H9 (cell line): ENCODE measurements around the gene AGMO. TPM values are rescaled to one million over a fixed set of nuclear protein-coding genes. Genes with fewer than 3 reads are reported as not detected.

ENCODE experiments used
- DNase-seq: peaks from one replicate; pipeline ENCODE4 v3.0.0-alpha.2; 2017
- H2AFZ ChIP-seq: one replicate; pipeline ENCODE4 v1.6.1; 2013; ENCODE audit warnings: mild to moderate bottlenecking, low read length, control low read depth, moderate library complexity
- H2AK5ac ChIP-seq: 2 replicates; pipeline ENCODE4 v1.6.1; 2013; ENCODE audit warnings: low read length, control low read depth, mixed read lengths; ENCODE audit not compliant: insufficient read length
- H2BK120ac ChIP-seq: one replicate; pipeline ENCODE4 v1.6.1; 2013; ENCODE audit warnings: low read depth, mild to moderate bottlenecking, low read length, control low read depth, inconsistent platforms; ENCODE audit not compliant: poor library complexity, severe bottlenecking
- H2BK12ac ChIP-seq: 2 replicates; pipeline ENCODE4 v1.6.1; 2013; ENCODE audit warnings: low read length, control low read depth, mixed read lengths, low read depth; ENCODE audit not compliant: insufficient read length
- H2BK15ac ChIP-seq: 2 replicates; pipeline ENCODE4 v1.6.1; 2013; ENCODE audit warnings: low read depth, low read length, control low read depth
- H2BK20ac ChIP-seq: one replicate; pipeline ENCODE4 v1.6.1; 2013; ENCODE audit warnings: low read depth, mild to moderate bottlenecking, low read length, control low read depth, inconsistent platforms; ENCODE audit not compliant: poor library complexity, severe bottlenecking
- H2BK5ac ChIP-seq: 2 replicates; pipeline ENCODE4 v1.6.1; 2013; ENCODE audit warnings: low read length, control low read depth, mixed read lengths; ENCODE audit not compliant: insufficient read length
- H3K14ac ChIP-seq: 2 replicates; pipeline ENCODE4 v1.6.1; 2013; ENCODE audit warnings: low read length, control low read depth; ENCODE audit not compliant: insufficient read depth
- H3K18ac ChIP-seq: 2 replicates; pipeline ENCODE4 v1.6.1; 2013; ENCODE audit warnings: low read depth, mild to moderate bottlenecking, mixed read lengths, low read length, control low read depth; ENCODE audit not compliant: insufficient read length
- H3K23ac ChIP-seq: 2 replicates; pipeline ENCODE4 v1.6.1; 2013; ENCODE audit warnings: low read length, control low read depth, mixed read lengths, low read depth; ENCODE audit not compliant: insufficient read length
- H3K23me2 ChIP-seq: 2 replicates; pipeline ENCODE4 v1.6.1; 2013; ENCODE audit warnings: low read depth, mild to moderate bottlenecking, mixed read lengths, low read length, control low read depth; ENCODE audit not compliant: insufficient read length, poor library complexity, severe bottlenecking
- H3K27ac ChIP-seq: 2 replicates; pipeline ENCODE4 v1.5.1; 2013; ENCODE audit warnings: low read length, control low read depth, mixed read lengths, low read depth; ENCODE audit not compliant: insufficient read length
- H3K27me3 ChIP-seq: 2 replicates; pipeline ENCODE4 v1.6.1; 2013; ENCODE audit warnings: low read length, control low read depth, inconsistent platforms; ENCODE audit not compliant: insufficient read depth
- H3K4ac ChIP-seq: 2 replicates; pipeline ENCODE4 v1.6.1; 2013; ENCODE audit warnings: low read depth, mild to moderate bottlenecking, control low read depth, inconsistent platforms, low read length, moderate library complexity
- H3K4me1 ChIP-seq: 2 replicates; pipeline ENCODE4 v1.6.1; 2013; ENCODE audit warnings: low read length, control low read depth, inconsistent platforms; ENCODE audit not compliant: insufficient read depth
- H3K4me2 ChIP-seq: 2 replicates; pipeline ENCODE4 v1.6.1; 2013; ENCODE audit warnings: low read length, control low read depth, mixed read lengths; ENCODE audit not compliant: insufficient read length, insufficient read depth
- H3K56ac ChIP-seq: 2 replicates; pipeline ENCODE4 v1.6.1; 2013; ENCODE audit warnings: low read depth, mild to moderate bottlenecking, mixed read lengths, low read length, control low read depth; ENCODE audit not compliant: insufficient read length
- H3K79me1 ChIP-seq: 2 replicates; pipeline ENCODE4 v1.6.1; 2013; ENCODE audit warnings: low read depth, mild to moderate bottlenecking, moderate library complexity, low read length, control low read depth, inconsistent platforms; ENCODE audit not compliant: insufficient read depth, poor library complexity, severe bottlenecking
- H3K79me2 ChIP-seq: 2 replicates; pipeline ENCODE4 v1.6.1; 2013; ENCODE audit warnings: low read length, control low read depth, inconsistent platforms; ENCODE audit not compliant: insufficient read depth
- H3K9ac ChIP-seq: 2 replicates; pipeline ENCODE4 v1.6.1; 2013; ENCODE audit warnings: low read length, control low read depth, mixed read lengths; ENCODE audit not compliant: insufficient read length; ENCODE audit errors: extremely low read depth
- H3K9me3 ChIP-seq: one replicate; pipeline ENCODE4 v1.6.1; 2013; ENCODE audit warnings: low read depth, low read length, inconsistent platforms; ENCODE audit not compliant: control insufficient read depth
- H3T11ph ChIP-seq: one replicate; pipeline ENCODE4 v1.6.1; 2013; ENCODE audit warnings: mild to moderate bottlenecking, low read length, control low read depth, inconsistent platforms
- H4K20me1 ChIP-seq: one replicate; pipeline ENCODE4 v1.6.1; 2013; ENCODE audit not compliant: control insufficient read depth, insufficient read length, insufficient read depth
- H4K5ac ChIP-seq: 2 replicates; pipeline ENCODE4 v1.6.1; 2013; ENCODE audit warnings: low read depth, mild to moderate bottlenecking, mixed read lengths, low read length, control low read depth; ENCODE audit not compliant: insufficient read length
- H4K8ac ChIP-seq: replicated peaks from 2 replicates; pipeline ENCODE4 v1.6.1; 2013; ENCODE audit warnings: low read length, control low read depth, mixed read lengths, low read depth; ENCODE audit not compliant: insufficient read length
- H4K91ac ChIP-seq: 2 replicates; pipeline ENCODE4 v1.6.1; 2013; ENCODE audit warnings: low read depth, mild to moderate bottlenecking, moderate library complexity, mixed read lengths, low read length, control low read depth; ENCODE audit not compliant: insufficient read length
- H3K27ac Mint-ChIP-seq, 3 experiments: 2 replicates in 2 of 3; 3 replicates in 1 of 3; pipeline ENCODE4 v1.8.0; 2020 to 2021; ENCODE audit warnings: mixed read lengths in 3 of 3, mild to moderate bottlenecking in 1 of 3, moderate library complexity in 1 of 3
- H3K27me3 Mint-ChIP-seq: 2 replicates; pipeline ENCODE4 v1.8.0; 2021; ENCODE audit warnings: low read depth, mild to moderate bottlenecking, moderate library complexity, mixed read lengths
- H3K36me3 Mint-ChIP-seq, 3 experiments: 2 replicates in 2 of 3; 3 replicates in 1 of 3; pipeline ENCODE4 v1.8.0; 2020 to 2021; ENCODE audit warnings: low read depth in 3 of 3, mixed read lengths in 3 of 3; ENCODE audit not compliant: insufficient read depth in 1 of 3
- H3K4me1 Mint-ChIP-seq, 2 experiments: 2 replicates each; pipeline ENCODE4 v1.8.0; 2020; ENCODE audit warnings: mixed read lengths in 2 of 2
- H3K4me3 Mint-ChIP-seq, 2 experiments: 2 replicates in 1 of 2; 3 replicates in 1 of 2; pipeline ENCODE4 v1.8.0; 2020 to 2021; ENCODE audit warnings: mild to moderate bottlenecking in 2 of 2, mixed read lengths in 2 of 2, moderate library complexity in 1 of 2
- H3K9me3 Mint-ChIP-seq, 2 experiments: 2 replicates in 1 of 2; 3 replicates in 1 of 2; pipeline ENCODE4 v1.8.0; 2020; ENCODE audit warnings: mild to moderate bottlenecking in 2 of 2, mixed read lengths in 2 of 2, moderate library complexity in 1 of 2
- total RNA-seq: library from RNA; stranded (reverse); gene quantifications from 2 replicates; pipeline ENCODE4 v1.2.1, GENCODE V29; 2021
- TF ChIP-seq, protein P1 (sequence below): fragments of 200-600 bp; sonication (generic); conservative IDR thresholded peaks from 3 replicates; pipeline ENCODE4 v1.8.0; 2021; ENCODE audit warnings: antibody characterized with exemption, mild to moderate bottlenecking

Gene AGMO
- total RNA-seq, 1 experiment from 2014 or later = 0.70 TPM

DNA sequence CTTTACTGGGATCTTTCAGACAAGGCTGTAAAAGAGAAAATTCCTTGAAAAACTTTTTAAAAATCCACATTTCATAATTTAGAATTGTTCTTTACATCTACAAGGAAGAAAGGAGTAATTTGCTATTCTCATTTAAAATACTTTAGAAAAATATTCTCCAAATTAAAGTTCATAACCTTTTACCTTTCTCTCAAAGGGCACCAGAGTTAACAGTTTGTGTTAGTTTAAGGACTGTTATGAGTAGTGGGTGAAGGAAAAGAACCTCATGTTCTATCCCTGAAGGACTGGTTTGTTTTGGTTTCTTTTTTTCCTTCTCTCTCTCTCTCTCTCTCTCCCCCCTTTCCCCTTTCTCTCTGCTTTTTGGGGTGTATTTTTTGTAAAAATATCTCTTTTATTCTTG, 4.1 kb downstream of the AGMO start:
- no peak overlapping the region for H2AFZ ChIP-seq
- no peak overlapping the region for H3K4ac ChIP-seq
- no peak overlapping the region for H3K14ac ChIP-seq

More for the DNA sequence above, 4.1 kb downstream of the AGMO start:
- H2BK12ac ChIP-seq = no peak overlapping the region
- H3K4me2 ChIP-seq = no peak overlapping the region
- H4K8ac ChIP-seq = no peak overlapping the region
- H3K23ac ChIP-seq = no peak overlapping the region
- no peak overlapping the region for H2AK5ac ChIP-seq
- no peaks in the 10 kb centered on the region for H3K9me3 ChIP-seq
- H3K4me1 ChIP-seq = no peaks in the 10 kb centered on the region
- H3K27ac ChIP-seq = no peak overlapping the region
- no peaks in the 10 kb centered on the region for H3K27me3 ChIP-seq
- no peak overlapping the region for H2BK120ac ChIP-seq
- DNase-seq = no peak
- H3K9ac ChIP-seq = no peak overlapping the region
- TF ChIP-seq, protein P1, sequence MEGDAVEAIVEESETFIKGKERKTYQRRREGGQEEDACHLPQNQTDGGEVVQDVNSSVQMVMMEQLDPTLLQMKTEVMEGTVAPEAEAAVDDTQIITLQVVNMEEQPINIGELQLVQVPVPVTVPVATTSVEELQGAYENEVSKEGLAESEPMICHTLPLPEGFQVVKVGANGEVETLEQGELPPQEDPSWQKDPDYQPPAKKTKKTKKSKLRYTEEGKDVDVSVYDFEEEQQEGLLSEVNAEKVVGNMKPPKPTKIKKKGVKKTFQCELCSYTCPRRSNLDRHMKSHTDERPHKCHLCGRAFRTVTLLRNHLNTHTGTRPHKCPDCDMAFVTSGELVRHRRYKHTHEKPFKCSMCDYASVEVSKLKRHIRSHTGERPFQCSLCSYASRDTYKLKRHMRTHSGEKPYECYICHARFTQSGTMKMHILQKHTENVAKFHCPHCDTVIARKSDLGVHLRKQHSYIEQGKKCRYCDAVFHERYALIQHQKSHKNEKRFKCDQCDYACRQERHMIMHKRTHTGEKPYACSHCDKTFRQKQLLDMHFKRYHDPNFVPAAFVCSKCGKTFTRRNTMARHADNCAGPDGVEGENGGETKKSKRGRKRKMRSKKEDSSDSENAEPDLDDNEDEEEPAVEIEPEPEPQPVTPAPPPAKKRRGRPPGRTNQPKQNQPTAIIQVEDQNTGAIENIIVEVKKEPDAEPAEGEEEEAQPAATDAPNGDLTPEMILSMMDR = no peak
- no peaks in the 10 kb centered on the region for H3K79me2 ChIP-seq
- Mint-ChIP-seq H3K27me3 (no peaks in the 10 kb centered on the region), H3K4me1 (peaks cover 10 to 11% of the 10 kb centered on the region in 2 experiments; a peak in 3 of 4 replicates), H3K36me3 (no peaks in the 10 kb centered on the region), H3K9me3 (no peaks in the 10 kb centered on the region), H3K27ac (no peak overlapping the region), H3K4me3 (no peak overlapping the region)
- H4K20me1 ChIP-seq = no peaks in the 10 kb centered on the region
- H3K56ac ChIP-seq = no peak overlapping the region
- no peak overlapping the region for H4K91ac ChIP-seq
- no peak overlapping the region for H3K18ac ChIP-seq
- no peaks in the 10 kb centered on the region for H3K79me1 ChIP-seq
- H2BK15ac ChIP-seq = no peak overlapping the region
- no peaks in the 10 kb centered on the region for H3K23me2 ChIP-seq
- H3T11ph ChIP-seq = no peak overlapping the region
- H2BK20ac ChIP-seq = no peak overlapping the region
- no peak overlapping the region for H2BK5ac ChIP-seq
- H4K5ac ChIP-seq = no peak overlapping the region
